HG03175 (cell line): ENCODE measurements around the gene SYT13.

Source experiments
- ATAC-seq: cut with Tn5 transposase; IDR thresholded peaks from one replicate; pipeline ENCODE4 v1.9.1; 2021; ENCODE audit warnings: mild to moderate bottlenecking, moderate library complexity; ENCODE audit not compliant: unreplicated experiment

SYT13 gene

GRCh38 chr11:45275828-45276227 lies 10.3 kb downstream of the SYT13 start:
- ATAC-seq, result no peak

- ATAC-seq, result no peak
Measured at GRCh38 chr11:45274206-45274605, 11.9 kb downstream of the SYT13 start.

DNA sequence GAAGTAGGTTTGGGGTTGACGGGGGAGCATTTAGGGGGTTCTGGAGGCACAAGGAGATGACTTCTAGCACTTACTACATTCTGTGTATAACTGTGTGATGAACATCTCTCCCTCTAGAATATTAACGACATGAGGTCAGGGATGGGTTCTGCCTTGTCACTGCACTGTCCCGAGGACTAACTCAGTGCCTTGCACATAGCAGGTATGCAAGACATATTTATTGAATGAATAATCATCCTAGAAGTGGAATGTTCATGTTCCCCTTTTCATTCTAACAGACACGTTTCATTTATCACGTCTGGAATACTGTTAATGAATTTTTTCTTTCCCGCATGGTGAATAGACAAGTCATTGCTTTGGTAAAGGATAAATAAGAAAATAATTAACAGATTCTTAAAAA lies 12.6 kb downstream of the SYT13 start:
- no peak for ATAC-seq

DNA sequence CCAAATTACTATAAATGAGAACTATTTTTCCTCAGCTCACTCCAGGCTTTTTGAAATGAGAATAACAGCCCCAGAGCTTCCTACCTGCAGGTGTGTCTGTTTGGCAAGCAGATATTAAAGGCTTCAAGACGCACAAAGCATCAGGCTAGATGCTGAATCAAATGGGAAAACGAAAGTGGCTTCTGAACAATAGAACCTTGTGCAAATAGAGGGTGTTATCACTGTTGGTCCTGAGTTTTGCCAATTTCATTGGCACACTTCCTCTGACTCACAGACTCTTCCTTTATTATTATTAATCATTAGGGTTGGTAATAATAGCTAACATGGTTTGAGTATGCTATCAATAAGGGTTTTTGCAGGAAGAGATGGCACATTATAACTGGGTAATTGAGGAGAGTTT lies 13.4 kb downstream of the SYT13 start:
- no peak for ATAC-seq

DNA sequence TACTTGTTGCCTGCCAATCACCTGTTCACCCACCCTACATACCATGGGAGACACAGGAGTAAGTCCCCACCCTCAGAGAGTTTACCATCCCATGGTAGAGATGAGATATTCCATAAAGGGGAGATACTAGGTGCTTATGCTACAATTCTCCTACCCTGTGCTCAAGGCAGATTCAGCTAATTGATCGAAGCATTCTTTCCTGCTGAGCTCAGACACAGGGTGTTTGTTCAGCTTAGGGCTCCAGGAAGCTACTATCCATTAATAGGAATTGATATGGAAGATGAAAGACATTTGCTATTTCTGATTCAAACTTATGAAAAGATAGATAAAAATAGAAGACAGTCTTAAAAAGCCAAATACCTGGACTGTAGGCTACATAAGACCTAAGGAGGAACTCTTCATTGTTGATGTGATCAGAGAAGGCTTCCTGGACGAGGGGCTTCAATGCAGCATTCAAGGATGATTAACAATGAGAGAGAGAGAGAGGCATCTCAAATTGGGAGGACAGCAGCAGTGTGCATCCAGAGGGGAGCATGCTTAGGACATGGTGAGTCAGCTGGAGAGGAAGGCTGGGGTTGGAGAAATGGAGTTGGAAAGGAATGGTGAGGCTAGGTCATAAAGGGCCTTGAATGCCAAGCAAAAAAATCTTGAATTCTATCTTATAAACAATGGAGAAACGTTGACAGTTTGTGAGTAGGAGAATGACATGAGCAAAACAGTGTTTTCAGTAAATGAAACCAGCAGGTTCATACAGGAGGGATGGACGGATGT lies 15.0 kb downstream of the SYT13 start:
- ATAC-seq, result no peak

DNA sequence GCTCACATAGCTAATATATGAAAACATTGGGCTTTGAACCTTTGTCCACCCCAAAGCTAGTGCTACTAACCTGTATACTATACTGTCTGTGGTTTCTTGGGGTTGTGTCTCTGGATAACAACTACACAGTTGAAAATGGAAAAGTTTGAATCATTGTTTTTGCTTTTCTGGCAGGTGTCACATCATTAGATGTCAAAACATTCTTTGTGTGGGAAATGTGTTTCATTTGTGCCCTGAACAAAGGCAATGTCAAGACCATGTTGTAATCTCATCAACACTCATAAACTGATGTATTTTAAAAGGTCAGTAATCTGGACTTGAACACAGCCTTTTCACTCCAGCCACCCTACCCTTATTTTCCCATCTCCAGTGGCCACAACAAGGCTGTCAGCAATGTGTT lies 16.5 kb downstream of the SYT13 start:
- ATAC-seq, result no peak

DNA sequence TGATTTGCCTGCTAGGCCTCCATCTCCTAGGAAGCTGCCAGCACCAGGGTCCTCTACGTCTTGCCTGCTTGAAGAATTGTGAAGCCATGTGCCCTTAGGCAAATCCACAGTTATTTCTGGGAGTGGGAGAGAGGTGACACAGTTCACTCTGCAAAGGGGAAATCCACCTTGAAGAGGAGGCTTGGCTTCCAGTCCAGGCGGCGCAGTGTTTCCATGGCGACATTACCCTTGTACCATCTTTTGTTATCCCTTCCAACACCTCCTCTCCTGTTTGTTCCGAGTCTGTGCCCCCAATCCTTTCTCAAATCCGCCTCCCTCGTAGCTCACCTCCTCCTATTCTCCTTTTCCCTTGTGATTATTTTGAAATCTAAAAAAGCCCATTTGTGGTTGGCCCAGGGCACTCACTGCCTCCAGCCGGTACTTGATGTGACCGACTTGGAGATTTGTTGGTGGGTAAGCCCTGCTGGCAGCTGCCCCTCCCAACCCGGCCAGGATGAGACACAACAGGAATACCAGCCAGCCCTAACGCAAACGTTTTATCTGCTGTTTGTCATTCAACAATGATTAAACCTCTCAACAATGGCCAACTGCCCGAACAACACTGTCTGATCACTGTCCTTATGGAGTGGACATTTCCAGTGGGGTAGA lies 18.4 kb downstream of the SYT13 start:
- no peak for ATAC-seq

DNA sequence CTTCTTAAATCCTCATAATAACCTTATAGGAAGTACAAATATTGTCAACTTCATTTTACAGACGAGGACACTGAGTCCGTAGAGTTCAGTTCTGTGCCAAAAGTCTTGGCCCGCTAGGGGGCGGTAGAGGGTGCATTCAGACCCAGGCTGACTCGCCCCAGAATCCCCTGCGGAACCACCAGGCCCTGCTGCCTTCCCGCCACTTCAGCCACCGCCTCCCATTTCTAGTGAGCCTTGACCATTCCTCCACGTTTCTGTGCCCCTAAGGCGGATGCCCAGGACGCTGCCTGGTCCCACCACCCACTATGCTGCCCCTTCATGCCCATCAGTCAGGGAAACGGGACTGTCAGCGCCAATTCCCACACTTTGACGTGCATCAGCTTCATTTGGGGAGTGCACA lies 19.1 kb downstream of the SYT13 start:
- no peak for ATAC-seq

DNA sequence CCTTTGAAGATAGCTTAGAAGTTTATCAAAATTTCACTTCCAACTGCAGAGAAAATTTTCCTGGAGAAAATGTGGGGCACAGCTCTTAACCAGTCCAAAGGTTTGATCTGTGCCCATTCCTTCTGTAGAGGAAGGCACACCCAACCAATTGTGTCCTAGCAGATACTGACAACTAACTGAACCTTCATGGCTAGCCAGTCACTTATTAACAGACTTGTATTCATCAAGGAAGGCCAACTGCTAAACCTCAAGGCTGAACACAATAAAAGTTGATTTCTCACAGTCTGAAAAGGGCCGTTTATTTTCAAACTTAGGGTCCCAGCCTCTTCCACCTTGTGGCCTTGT lies 19.5 kb downstream of the SYT13 start:
- ATAC-seq, result no peak

DNA sequence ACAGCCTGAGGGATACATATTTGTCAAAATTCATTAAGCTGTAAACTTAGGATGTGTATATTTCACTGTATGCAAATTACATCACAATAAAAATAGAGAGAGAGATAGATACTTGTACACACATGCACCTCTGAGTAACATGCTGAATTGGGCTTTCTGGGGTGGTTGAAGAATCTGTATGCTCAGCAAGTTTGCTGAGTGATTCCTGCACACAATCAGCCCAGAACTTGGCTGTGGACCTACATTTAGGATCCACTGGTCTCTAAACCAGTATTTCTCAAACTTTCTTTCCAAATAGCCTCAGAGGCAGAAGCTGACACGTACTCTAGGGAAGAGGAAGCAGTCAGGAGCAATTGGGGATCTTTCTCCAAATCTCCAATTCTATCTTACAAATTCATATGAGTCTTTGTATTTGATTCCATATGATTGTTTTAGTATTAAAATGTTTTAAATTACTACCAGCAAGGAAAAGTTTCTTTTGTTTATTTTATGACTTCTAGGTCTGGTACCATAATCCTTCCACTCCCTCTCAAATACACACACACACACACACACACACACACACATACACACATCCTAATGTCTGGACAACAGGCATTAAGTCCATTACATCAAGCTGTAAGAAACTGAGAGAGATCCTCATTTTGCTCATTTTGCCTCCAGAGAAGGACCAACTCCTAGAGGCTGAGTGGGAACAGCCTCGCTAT lies 20.0 kb downstream of the SYT13 start:
- ATAC-seq, result no peak

DNA sequence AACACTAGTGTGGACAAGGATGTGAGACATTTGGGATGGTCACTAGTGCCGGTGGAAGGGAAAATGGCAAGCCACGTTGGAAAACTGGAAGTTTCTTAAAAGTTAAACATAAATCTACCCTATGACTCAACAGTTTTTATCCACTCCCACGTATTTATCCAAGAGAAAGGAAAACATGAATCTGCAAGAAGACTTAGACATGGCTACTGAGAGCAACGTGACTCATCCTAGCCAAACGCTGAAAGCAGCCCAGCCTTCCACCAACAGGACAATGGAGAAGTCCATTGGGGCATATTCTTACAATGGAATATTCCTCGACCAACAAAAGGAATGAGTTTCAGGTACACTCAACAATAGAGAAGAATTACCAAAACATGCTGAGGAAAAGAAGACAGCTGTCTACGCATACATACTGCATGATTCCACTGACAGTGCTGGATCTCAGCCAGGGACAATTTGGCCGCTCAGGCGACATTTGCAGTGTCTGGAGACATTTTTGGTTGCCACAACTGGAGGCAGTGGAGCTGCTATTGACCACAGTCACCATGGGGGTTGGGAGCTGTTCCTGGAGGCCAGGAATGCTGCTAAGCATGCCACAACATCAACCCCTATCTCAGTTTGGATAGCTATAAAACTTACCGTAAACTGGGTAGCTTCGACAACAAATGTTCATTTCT lies 21.2 kb downstream of the SYT13 start:
- ATAC-seq, result no peak

DNA sequence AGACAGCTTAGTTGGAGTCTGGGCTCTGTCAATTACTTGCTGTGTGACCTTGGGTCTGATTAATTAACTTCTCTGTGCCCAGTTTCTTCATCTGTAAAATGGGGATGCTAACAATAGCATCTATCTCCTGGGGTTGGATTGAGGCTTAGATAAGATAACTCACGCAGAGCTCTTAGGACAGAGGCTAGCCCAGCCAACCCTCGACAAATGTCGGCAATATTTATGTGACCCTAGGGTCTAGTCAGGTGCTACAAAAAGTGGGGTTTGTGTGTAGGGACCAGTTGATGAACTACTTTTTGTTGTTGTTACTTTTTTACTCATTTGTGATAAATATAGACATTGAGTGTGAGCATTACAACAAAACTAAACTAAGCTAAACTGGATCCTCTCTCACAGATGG lies 22.4 kb downstream of the SYT13 start:
- no peak for ATAC-seq

- no peak for ATAC-seq
Measured at GRCh38 chr11:45262900-45263299, 23.2 kb downstream of the SYT13 start.

DNA sequence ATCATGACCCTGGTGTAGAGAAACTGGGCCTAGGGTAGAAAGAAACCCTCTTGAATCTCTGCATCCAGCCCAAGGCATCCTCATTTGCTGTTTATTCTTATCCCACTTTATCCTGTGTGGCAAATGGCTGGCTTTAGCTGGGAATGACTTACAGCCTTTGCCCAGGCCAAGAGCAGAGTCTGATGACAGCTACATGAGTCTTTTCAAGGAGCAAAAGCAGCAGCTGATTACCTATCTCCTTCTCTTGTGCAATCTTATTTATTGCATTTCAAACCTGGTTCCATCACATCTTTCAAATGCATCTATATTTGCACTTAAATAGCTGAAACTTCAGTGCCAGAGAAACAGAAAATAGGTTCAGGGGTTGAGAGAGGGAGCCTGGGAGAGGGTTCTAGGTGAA lies 26.1 kb downstream of the SYT13 start:
- ATAC-seq, result no peak

DNA sequence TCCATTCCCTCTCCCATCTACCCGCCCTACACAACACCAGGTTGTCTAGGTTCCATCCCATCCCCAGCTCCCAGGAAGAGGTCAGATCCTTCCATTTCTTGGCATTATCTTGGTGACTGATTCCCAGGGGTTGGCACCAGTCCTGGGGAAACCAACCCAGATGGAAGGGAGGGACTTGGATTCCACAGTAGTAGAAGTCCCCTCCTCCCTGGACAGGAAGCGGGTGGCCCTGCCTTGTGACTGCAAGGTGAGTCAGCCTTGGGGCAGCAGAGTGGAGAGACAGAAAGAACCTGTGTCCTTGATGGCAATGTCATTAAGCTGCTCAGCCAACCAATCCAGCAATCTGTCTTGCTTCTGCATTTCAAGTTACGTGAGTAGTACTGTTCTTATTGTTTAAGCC lies 26.5 kb downstream of the SYT13 start:
- ATAC-seq, result no peak

- no peak for ATAC-seq
Measured at GRCh38 chr11:45258982-45259530, 27.1 kb downstream of the SYT13 start.

GRCh38 chr11:45254070-45254469 lies 32.1 kb downstream of the SYT13 start:
- ATAC-seq, result no peak

- ATAC-seq, result no peak
Measured at GRCh38 chr11:45253640-45254039, 32.5 kb downstream of the SYT13 start.

GRCh38 chr11:45252877-45253276 lies 33.3 kb downstream of the SYT13 start:
- no peak for ATAC-seq

DNA sequence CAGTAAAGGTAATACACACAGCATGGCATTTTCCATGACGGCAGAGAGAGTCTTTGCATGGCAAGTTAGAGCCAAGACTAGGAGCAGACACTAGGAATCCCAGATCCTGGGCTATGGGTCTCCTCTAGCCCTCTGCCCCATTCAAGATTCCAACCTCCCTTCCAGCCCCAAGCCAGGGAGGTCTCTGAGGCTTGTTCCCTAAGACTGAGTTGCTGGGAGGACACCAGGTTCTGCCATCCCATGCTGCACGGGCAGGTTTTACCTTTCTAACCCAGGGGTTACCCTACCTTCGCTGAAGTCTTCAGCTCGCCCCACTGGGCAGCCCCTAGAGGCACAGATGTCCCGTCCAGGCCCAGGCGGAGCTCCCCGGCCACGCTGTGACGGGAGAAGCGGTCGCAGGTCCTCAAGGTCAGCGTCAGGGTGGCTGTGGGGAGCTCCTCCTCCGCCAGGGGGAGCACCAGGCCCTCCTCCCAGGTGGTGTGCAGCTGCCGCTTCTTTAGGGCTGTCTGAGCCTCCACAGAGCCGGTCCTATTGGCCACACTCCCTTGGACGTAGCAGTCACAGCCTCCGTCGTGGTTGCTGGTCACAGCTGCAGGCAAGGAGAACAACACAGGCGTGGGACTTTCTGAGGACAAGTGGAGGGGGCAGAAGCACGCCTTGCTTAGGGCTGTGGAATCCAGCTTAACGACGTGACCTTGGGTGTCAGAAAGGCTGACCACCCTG lies 33.8 kb downstream of the SYT13 start:
- ATAC-seq, result no peak
